H1 (cell line): Measurements from ENCODE around the gene CENPP. TPM values are rescaled to one million over a fixed set of nuclear protein-coding genes. Genes with fewer than 3 reads are reported as not detected.

Source experiments
- CTCF ChIA-PET: fragments of 300-600 bp; sonication (Branson Sonifier 250); formaldehyde crosslinking; loops from one replicate; lab custom pipeline; 2021; ENCODE audit not compliant: partially characterized antibody; lab: Charles Lee
- POLR2A ChIA-PET: fragments of 300-600 bp; sonication (Branson Sonifier 250); formaldehyde crosslinking; loops from one replicate; lab custom pipeline; 2021; ENCODE audit warnings: inconsistent platforms; ENCODE audit not compliant: partially characterized antibody; lab: Charles Lee
- DNase-seq, 2 experiments: peaks; one replicate each; pipeline versions ENCODE4 v3.0.0 to v3.0.0-alpha.2; 2010 to 2022; ENCODE audit warnings: low spot score in 2 of 2, low read depth in 1 of 2, mixed read lengths in 1 of 2
- FAIRE-seq: peaks from 2 replicates; lab custom pipeline; 2011; peaks lifted over from hg19 to GRCh38; lab: Jason Lieb, UNC
- H2AFZ ChIP-seq: 2 replicates; pipeline ENCODE4 v1.8.1; 2012; ENCODE audit warnings: low read length, inconsistent platforms
- H2AK5ac ChIP-seq: 2 replicates; pipeline ENCODE4 v1.6.1; 2013; ENCODE audit warnings: low read depth, low read length
- H2BK120ac ChIP-seq: replicated peaks from 2 replicates; pipeline ENCODE3; 2013; ENCODE audit warnings: low read depth, low read length, inconsistent platforms
- H2BK12ac ChIP-seq: 2 replicates; pipeline ENCODE4 v1.6.1; 2013; ENCODE audit warnings: low read depth, low read length
- H2BK15ac ChIP-seq: 2 replicates; pipeline ENCODE4 v1.6.1; 2013; ENCODE audit warnings: low read length
- H2BK20ac ChIP-seq: 2 replicates; pipeline ENCODE4 v1.6.1; 2013; ENCODE audit warnings: low read length
- H2BK5ac ChIP-seq: 2 replicates; pipeline ENCODE4 v1.6.1; 2013; ENCODE audit warnings: low read depth, low read length
- H3K14ac ChIP-seq: 2 replicates; pipeline ENCODE4 v1.6.1; 2013; ENCODE audit warnings: inconsistent platforms; ENCODE audit not compliant: insufficient read length
- H3K18ac ChIP-seq: 2 replicates; pipeline ENCODE4 v1.6.1; 2013; ENCODE audit warnings: low read length; ENCODE audit errors: extremely low read depth
- H3K23ac ChIP-seq: 2 replicates; pipeline ENCODE4 v1.6.1; 2013; ENCODE audit warnings: inconsistent platforms; ENCODE audit not compliant: insufficient read length
- H3K23me2 ChIP-seq: 2 replicates; pipeline ENCODE4 v1.6.1; 2013; ENCODE audit warnings: low read depth, low read length
- H3K27ac ChIP-seq: 2 replicates; pipeline ENCODE4 v1.6.1; 2011; ENCODE audit warnings: low read depth, low read length, inconsistent platforms
- H3K27me3 ChIP-seq, 4 experiments: replicated peaks in 1 of 4; 1 replicate in 1 of 4; 2 replicates in 3 of 4; pipeline versions ENCODE4 v1.6.1 to v1.8.1; 2011 to 2013; ENCODE audit warnings: low read length in 3 of 4, mild to moderate bottlenecking in 3 of 4, inconsistent platforms in 2 of 4, mixed read lengths in 2 of 4, moderate library complexity in 1 of 4; ENCODE audit not compliant: control insufficient read depth in 3 of 4, insufficient read depth in 3 of 4; ENCODE audit errors: extremely low read depth in 1 of 4
- H3K36me3 ChIP-seq, 4 experiments: 2 replicates each; pipeline versions ENCODE4 v1.6.1 to v1.8.1; 2011 to 2013; ENCODE audit warnings: mild to moderate bottlenecking in 4 of 4, low read length in 3 of 4, moderate library complexity in 2 of 4, control low read depth in 1 of 4, inconsistent platforms in 1 of 4; ENCODE audit not compliant: insufficient read depth in 4 of 4, control insufficient read depth in 2 of 4
- H3K4ac ChIP-seq: replicated peaks from 2 replicates; pipeline ENCODE3; 2013; ENCODE audit warnings: low read length, low read depth, mixed read lengths, inconsistent platforms; ENCODE audit not compliant: insufficient read length
- H3K4me1 ChIP-seq, 4 experiments: replicated peaks in 1 of 4; 1 replicate in 1 of 4; 2 replicates in 3 of 4; pipeline versions ENCODE4 v1.6.1 to v1.8.1; 2011 to 2013; ENCODE audit warnings: low read length in 3 of 4, inconsistent platforms in 2 of 4, mixed read lengths in 1 of 4; ENCODE audit not compliant: insufficient read depth in 4 of 4, control insufficient read depth in 3 of 4
- H3K4me2 ChIP-seq, 2 experiments: 2 replicates each; pipeline versions ENCODE4 v1.6.1 to v1.8.1; 2011 to 2013; ENCODE audit warnings: low read depth in 2 of 2, low read length in 2 of 2, control low read depth in 1 of 2, inconsistent platforms in 1 of 2, mild to moderate bottlenecking in 1 of 2; ENCODE audit not compliant: insufficient read depth in 1 of 2
- H3K4me3 ChIP-seq, 4 experiments: fragments of 200-600, 300-600 bp in 1 of 4; sonication (generic), shearing (Covaris generic), sonication (Bioruptor Twin) in 1 of 4; 2 replicates each; pipeline versions ENCODE4 v1.5.1 to v1.8.1; 2011 to 2016; ENCODE audit warnings: low read length in 4 of 4, low read depth in 3 of 4, control low read depth in 2 of 4, inconsistent platforms in 2 of 4, mild to moderate bottlenecking in 2 of 4, mixed read lengths in 1 of 4, moderate library complexity in 1 of 4; ENCODE audit not compliant: insufficient read depth in 2 of 4; ENCODE audit errors: extremely low read depth in 1 of 4
- H3K56ac ChIP-seq: replicated peaks from 2 replicates; pipeline ENCODE3; 2013; ENCODE audit warnings: low read depth, mild to moderate bottlenecking, mixed read lengths, low read length, inconsistent platforms; ENCODE audit not compliant: insufficient read length
- H3K79me1 ChIP-seq: 2 replicates; pipeline ENCODE4 v1.6.1; 2013; ENCODE audit warnings: low read depth, low read length, control low read depth
- H3K79me2 ChIP-seq, 2 experiments: 2 replicates each; pipeline versions ENCODE4 v1.6.1 to v1.8.1; 2012 to 2013; ENCODE audit warnings: low read length in 2 of 2, mild to moderate bottlenecking in 2 of 2, inconsistent platforms in 1 of 2; ENCODE audit not compliant: insufficient read depth in 2 of 2, control insufficient read depth in 1 of 2
- H3K9ac ChIP-seq, 4 experiments: replicated peaks in 1 of 4; 1 replicate in 1 of 4; 2 replicates in 3 of 4; pipeline versions ENCODE4 v1.6.1 to v1.8.1; 2011 to 2013; ENCODE audit warnings: low read depth in 3 of 4, low read length in 3 of 4, control low read depth in 2 of 4, mild to moderate bottlenecking in 2 of 4, moderate library complexity in 2 of 4, inconsistent platforms in 1 of 4; ENCODE audit errors: extremely low read depth in 1 of 4
- H3K9me3 ChIP-seq, 2 experiments: 2 replicates each; pipeline versions ENCODE4 v1.6.1 to v1.8.1; 2012 to 2013; ENCODE audit warnings: mild to moderate bottlenecking in 2 of 2, moderate library complexity in 2 of 2, control low read depth in 1 of 2, inconsistent platforms in 1 of 2, low read depth in 1 of 2, low read length in 1 of 2, mixed read lengths in 1 of 2; ENCODE audit not compliant: insufficient read depth in 2 of 2
- H4K20me1 ChIP-seq, 2 experiments: replicated peaks in 1 of 2; 2 replicates each; pipeline versions ENCODE3 to v1.8.1; 2011 to 2013; ENCODE audit warnings: inconsistent platforms in 2 of 2, low read length in 2 of 2, mild to moderate bottlenecking in 1 of 2; ENCODE audit not compliant: insufficient read depth in 2 of 2, control insufficient read depth in 1 of 2
- H4K5ac ChIP-seq: 2 replicates; pipeline ENCODE4 v1.6.1; 2013; ENCODE audit warnings: low read length, low read depth, mixed read lengths, inconsistent platforms; ENCODE audit not compliant: insufficient read length
- H4K8ac ChIP-seq: 2 replicates; pipeline ENCODE4 v1.8.0; 2013; ENCODE audit warnings: mild to moderate bottlenecking, moderate library complexity, low read length, inconsistent platforms; ENCODE audit not compliant: insufficient read depth; ENCODE audit errors: extremely low read depth
- H4K91ac ChIP-seq: replicated peaks from 2 replicates; pipeline ENCODE3; 2013; ENCODE audit warnings: low read length, mixed read lengths, inconsistent platforms; ENCODE audit not compliant: insufficient read length
- BRCA1 ChIP-seq: IDR thresholded peaks from 2 replicates; pipeline ENCODE4 v1.6.1; 2012; ENCODE audit warnings: low read depth, low read length, improper control_type of control experiment
- CBX5 ChIP-seq: fragments of 300-800, 300-1000 bp; sonication (generic); IDR thresholded peaks from 2 replicates; pipeline ENCODE4 v1.7.1; 2016; ENCODE audit warnings: antibody characterized with exemption, low read length, low read depth
- CTBP2 ChIP-seq: IDR thresholded peaks from 2 replicates; pipeline ENCODE4 v1.7.0; 2011; ENCODE audit warnings: borderline replicate concordance, mild to moderate bottlenecking, moderate library complexity, mixed read lengths, low read length; ENCODE audit not compliant: insufficient read depth, insufficient read length
- EP300 ChIP-seq, 2 experiments: IDR thresholded peaks; 1 replicate in 1 of 2; 2 replicates in 1 of 2; pipeline ENCODE4 v1.6.1; 2011 to 2012; ENCODE audit warnings: low read depth in 2 of 2, low read length in 2 of 2, mild to moderate bottlenecking in 2 of 2, borderline replicate concordance in 1 of 2, inconsistent platforms in 1 of 2, moderate library complexity in 1 of 2
- NANOG ChIP-seq: IDR thresholded peaks from 2 replicates; pipeline ENCODE4 v1.6.1; 2011; ENCODE audit warnings: low read length, low read depth, mild to moderate bottlenecking, inconsistent platforms; ENCODE audit not compliant: insufficient read depth, poor library complexity, severe bottlenecking
- TAF7 ChIP-seq: optimal IDR thresholded peaks from 2 replicates; pipeline ENCODE3; 2011; ENCODE audit warnings: low read depth, mild to moderate bottlenecking, inconsistent platforms, low read length, moderate library complexity, borderline replicate concordance
- WGBS, 2 experiments: shearing (Covaris generic) in 1 of 2; methylation state at CpG; one replicate each; pipeline versions ENCODE4 v1.1.6 to v1.1.7; 2013 to 2015; ENCODE audit warnings: low lambda C conversion rate in 2 of 2, mixed read lengths in 2 of 2, inconsistent platforms in 1 of 2, low coverage in 1 of 2, missing lambda C conversion rate in 1 of 2; ENCODE audit not compliant: insufficient replicate concordance in 2 of 2, insufficient coverage in 1 of 2, insufficient read length in 1 of 2; ENCODE audit errors: extremely low coverage in 1 of 2, missing lambda C conversion rate in 1 of 2; 5-methylcytosine and 5-hydroxymethylcytosine counted together
- polyA plus RNA-seq, 7 experiments: library from polyadenylated mRNA; depleted of rRNA in 3 of 7; stranded (reverse) in 5 of 7; unstranded in 2 of 7; fragments of >200 nt in 5 of 7; fragments of 200-250 nt in 2 of 7; gene quantifications; 1 replicate in 5 of 7; 2 replicates in 1 of 7; 4 replicates in 1 of 7; pipeline versions ENCODE4 v1.2.1 to v1.2.3, GENCODE V29; 2011 to 2013; ENCODE audit warnings: missing spikeins in 2 of 7, mixed read lengths in 2 of 7
- total RNA-seq: library from RNA; stranded (reverse); fragmentation: NEBNext Ultra II Directional; extraction: Animal tissue kit (Norgen Biotek cat#: 25700); gene quantifications from 2 replicates; pipeline ENCODE4 v1.2.1, GENCODE V29; 2021

The CENPP gene
- total and polyA plus RNA-seq, 2 of the 8 experiments (the other 6 are each of a cell fraction or from before 2014, with no cell fraction given), result 2.7 to 10.8 TPM

DNA sequence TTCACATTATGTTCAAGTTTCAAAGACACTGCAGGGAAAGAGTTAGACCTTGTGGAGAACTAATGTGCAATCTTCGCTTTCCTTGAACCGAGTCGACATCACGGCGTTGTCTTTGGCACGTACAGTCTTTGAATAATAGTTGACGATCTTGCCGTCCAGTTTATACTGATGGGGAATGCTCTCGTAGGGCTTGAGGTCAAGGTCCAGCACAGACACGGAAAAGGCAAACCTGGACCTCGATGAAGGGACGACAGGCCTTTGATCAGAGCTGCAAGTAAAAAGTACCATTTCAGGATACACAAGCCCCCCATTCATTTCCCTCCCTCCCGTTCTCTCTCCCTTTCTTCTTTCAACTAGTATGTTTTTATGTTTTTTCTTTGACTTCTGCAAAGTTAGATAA, 290.0 kb downstream of the CENPP start:
- Histone ChIP-seq H4K5ac (no peak overlapping the region), H2AFZ (no peak overlapping the region), H2BK120ac (no peak overlapping the region), H4K91ac (no peak overlapping the region), H2BK20ac (no peak overlapping the region), H3K23ac (no peak overlapping the region), H3K79me1 (no peaks in the 10 kb centered on the region), H2BK12ac (no peak overlapping the region), H2BK5ac (no peak overlapping the region)
- no peak for TF ChIP-seq BRCA1
- TF ChIP-seq TAF7, result no peak
- TF ChIP-seq CBX5, result no peak
- no peak for TF ChIP-seq NANOG
- no peak for TF ChIP-seq CTBP2
- TF ChIP-seq EP300 (IDR thresholded peaks at IDR 0.05; ENCODE audit: borderline replicate concordance in 1 of 2, low read depth in 2 of 2, low read length in 2 of 2), result no peak
- TF ChIP-seq, all 59 proteins: peak for 0
- Histone ChIP-seq H2BK15ac (no peak overlapping the region), H3K27ac (no peak overlapping the region), H3K9ac (no peak overlapping the region), H3K56ac (no peak overlapping the region), H3K4me3 (no peak overlapping the region), H4K8ac (no peak overlapping the region), H3K23me2 (no peaks in the 10 kb centered on the region), H3K4ac (no peak overlapping the region), H3K4me2 (no peak overlapping the region), H3K14ac (no peak overlapping the region), H3K27me3 (no peaks in the 10 kb centered on the region), H3K4me1 (no peaks in the 10 kb centered on the region), H2AK5ac (no peak overlapping the region), H3K79me2 (no peaks in the 10 kb centered on the region), H3K18ac (no peak overlapping the region), H4K20me1 (peaks cover 0 to 2% of the 10 kb centered on the region in 2 experiments), H3K9me3 (no peaks in the 10 kb centered on the region), H3K36me3 (peaks cover 5 to 21% (median 13%) of the 10 kb centered on the region in 4 experiments; a peak in 6 of 8 replicates)
- ChIA-PET POLR2A (interaction anchor here (1.4 to 1.6 kb wide), 2 partner anchors 14 to 290 kb away, joined by 4 read pairs; partner anchors contain the start of genes CENPP and NOL8), CTCF (interaction anchor here (0.6 to 2.4 kb wide), 2 partner anchors 19 to 514 kb away, joined by 3 to 12 read pairs; no protein-coding TSS in a partner anchor)
- WGBS, 2 experiments, result 94% methylated on average over 13 of the region's 13 CpGs; no CpG with 5 or more reads in 1 of the 2 experiments
- no peak for DNase-seq
- no peak for FAIRE-seq
